Spinal cord (tissue), 10 donors: ENCODE data around the gene TPCN1. TPM values are rescaled to one million over a fixed set of nuclear protein-coding genes. Genes with fewer than 3 reads are reported as not detected.
"Not testable (repeated sequence)": the region's sequence is repeated elsewhere in the genome, so short reads cannot be mapped to it uniquely, and the experiment has no call there.

ENCODE experiments used
- DNase-seq, 6 donors: peaks; one replicate each; pipeline versions ENCODE4 v3.0.0 to v3.0.0-alpha.2; 2013 to 2015; ENCODE audit warnings: low spot score in 6 of 6, low read depth in 4 of 6
- H3K27ac ChIP-seq: one replicate; pipeline ENCODE4 v1.5.1; 2013; ENCODE audit warnings: low read depth, low read length, control low read depth
- H3K27me3 ChIP-seq: one replicate; pipeline ENCODE4 v1.6.1; 2013; ENCODE audit warnings: low read length; ENCODE audit not compliant: control insufficient read depth, insufficient read depth
- H3K36me3 ChIP-seq: one replicate; pipeline ENCODE4 v1.6.1; 2013; ENCODE audit warnings: low read length; ENCODE audit not compliant: control insufficient read depth, insufficient read depth
- H3K4me1 ChIP-seq: one replicate; pipeline ENCODE4 v1.6.1; 2013; ENCODE audit warnings: low read length; ENCODE audit not compliant: control insufficient read depth, insufficient read depth
- H3K4me3 ChIP-seq: one replicate; pipeline ENCODE4 v1.5.1; 2013; ENCODE audit warnings: low read depth, low read length, control low read depth
- H3K9me3 ChIP-seq: one replicate; pipeline ENCODE4 v1.6.1; 2013; ENCODE audit warnings: low read length; ENCODE audit not compliant: control insufficient read depth, insufficient read depth
- WGBS: methylation state at CpG from one replicate; pipeline ENCODE4 v1.1.5; 2013; ENCODE audit warnings: missing lambda C conversion rate; ENCODE audit not compliant: insufficient coverage; 5-methylcytosine and 5-hydroxymethylcytosine counted together
- polyA plus RNA-seq, 2 donors: library from polyadenylated mRNA; unstranded; fragments of 120-200 nt; gene quantifications; one replicate each; pipeline ENCODE4 v1.2.1, GENCODE V29; 2013; ENCODE audit not compliant: insufficient read length in 2 of 2
- total RNA-seq, 2 donors: library from RNA; depleted of rRNA in 1 of 2; stranded (reverse); fragments of 120-200 nt in 1 of 2; fragments of >200 nt in 1 of 2; gene quantifications; one replicate each; pipeline versions ENCODE4 v1.2.3 to v1.2.4, GENCODE V29; 2013 to 2014
- donor health status: healthy.

The TPCN1 gene
- total and polyA plus RNA-seq, 4 donors: 14.0 to 43.8 (median 29.1) TPM

DNA sequence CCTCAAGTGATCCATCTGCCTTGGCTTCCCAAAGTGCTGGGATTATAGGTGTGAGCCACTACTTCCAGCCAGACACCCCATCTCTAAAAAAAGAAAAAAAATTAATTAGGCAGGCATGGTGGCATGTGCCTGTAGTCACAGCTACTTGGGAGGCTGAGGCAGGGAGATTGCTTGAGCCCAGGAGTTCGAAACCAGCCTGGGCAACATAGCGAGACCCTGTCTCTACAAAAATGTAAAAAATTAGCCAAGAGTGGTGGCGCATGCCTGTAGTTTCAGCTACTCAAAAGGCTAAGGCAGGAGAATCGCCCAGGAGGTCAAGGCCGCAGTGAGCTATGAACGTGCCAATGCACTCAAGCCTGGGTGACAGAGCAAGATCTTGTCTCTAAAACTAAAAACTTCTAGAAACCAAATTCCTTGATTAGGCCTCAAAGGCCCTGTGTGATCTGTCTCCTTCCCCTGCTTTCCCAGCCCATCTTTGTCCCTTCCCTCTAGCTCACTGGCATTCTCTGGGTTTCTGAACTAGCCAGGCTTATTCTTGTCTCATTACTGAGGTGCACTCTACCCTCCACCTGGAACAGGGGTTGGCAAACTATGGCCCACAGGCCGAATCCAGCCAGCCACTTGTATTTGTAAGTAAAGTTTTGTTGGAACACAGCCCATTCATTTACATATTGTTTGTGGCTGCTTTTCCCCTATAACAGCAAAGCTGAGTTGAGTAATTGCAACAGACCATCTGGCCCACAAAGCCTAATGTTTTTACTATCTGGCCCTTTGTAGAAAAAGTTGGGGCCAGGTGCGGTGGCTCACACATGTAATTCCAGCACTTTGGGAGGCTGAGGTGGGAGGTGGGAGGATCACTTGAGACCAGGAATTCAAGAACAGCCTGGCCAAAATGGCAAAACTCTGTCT lies 17.2 kb upstream of the TPCN1 start:
- H3K4me3 ChIP-seq: no peak overlapping the region
- 95% methylated on average over 6 of the region's 8 CpGs for WGBS
- peaks cover 9% of the 10 kb centered on the region for H3K36me3 ChIP-seq
- peak in 1 of 6 donors; percentile 19 for DNase-seq
- H3K27ac ChIP-seq: no peak overlapping the region
- no peaks in the 10 kb centered on the region for H3K27me3 ChIP-seq
- no peaks in the 10 kb centered on the region for H3K9me3 ChIP-seq
- peaks cover 9% of the 10 kb centered on the region for H3K4me1 ChIP-seq

DNA sequence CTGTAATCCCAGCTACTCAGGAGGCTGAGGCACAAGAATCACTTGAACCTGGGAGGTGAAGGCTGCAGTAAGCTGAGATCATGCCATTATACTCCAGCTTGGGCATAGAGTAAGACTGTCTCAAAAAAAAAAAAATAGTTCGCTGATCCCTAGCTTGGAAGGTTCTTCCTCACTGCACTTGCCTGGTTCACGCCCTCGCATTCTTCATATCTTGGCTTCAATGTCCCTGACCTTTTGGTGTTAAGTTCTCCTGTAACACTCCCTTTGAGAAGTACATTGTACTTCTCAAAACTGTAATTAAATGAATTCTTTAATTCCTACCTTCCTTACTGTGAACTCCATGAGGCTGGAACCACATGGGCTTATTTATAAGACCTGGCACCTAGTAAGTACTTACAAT lies 16.5 kb upstream of the TPCN1 start:
- Histone ChIP-seq H3K27me3 (no peaks in the 10 kb centered on the region), H3K9me3 (no peaks in the 10 kb centered on the region), H3K27ac (no peak overlapping the region), H3K36me3 (peaks cover 9% of the 10 kb centered on the region), H3K4me1 (peaks cover 9% of the 10 kb centered on the region), H3K4me3 (no peak overlapping the region)
- DNase-seq: no peak
- WGBS: 100% methylated on average over 3 of the region's 3 CpGs

DNA sequence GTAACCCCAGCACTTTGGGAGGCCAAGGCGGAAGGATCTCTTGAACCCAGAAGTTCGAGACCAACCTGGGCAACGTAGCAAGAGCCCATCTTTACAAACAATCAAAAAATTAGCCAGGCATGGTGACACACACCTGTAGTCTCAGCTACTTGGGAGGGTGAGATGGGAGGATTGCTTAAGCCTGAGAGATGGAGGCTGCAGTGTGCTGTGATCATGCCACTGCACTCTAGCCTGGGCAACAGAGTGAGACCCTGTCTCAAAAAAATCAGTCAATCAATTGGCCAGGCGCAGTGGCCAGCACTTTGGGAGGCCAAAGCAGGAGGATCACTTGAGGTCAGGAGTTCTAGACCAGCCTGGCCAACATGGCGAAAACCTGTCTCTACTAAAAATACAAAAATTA lies 14.5 kb upstream of the TPCN1 start:
- H3K27ac ChIP-seq, DNase-seq, H3K4me3 ChIP-seq, H3K4me1 ChIP-seq, H3K27me3 ChIP-seq, H3K9me3 ChIP-seq, H3K36me3 ChIP-seq: not testable (repeated sequence)
- 100% methylated on average over 2 of the region's 5 CpGs for WGBS

DNA sequence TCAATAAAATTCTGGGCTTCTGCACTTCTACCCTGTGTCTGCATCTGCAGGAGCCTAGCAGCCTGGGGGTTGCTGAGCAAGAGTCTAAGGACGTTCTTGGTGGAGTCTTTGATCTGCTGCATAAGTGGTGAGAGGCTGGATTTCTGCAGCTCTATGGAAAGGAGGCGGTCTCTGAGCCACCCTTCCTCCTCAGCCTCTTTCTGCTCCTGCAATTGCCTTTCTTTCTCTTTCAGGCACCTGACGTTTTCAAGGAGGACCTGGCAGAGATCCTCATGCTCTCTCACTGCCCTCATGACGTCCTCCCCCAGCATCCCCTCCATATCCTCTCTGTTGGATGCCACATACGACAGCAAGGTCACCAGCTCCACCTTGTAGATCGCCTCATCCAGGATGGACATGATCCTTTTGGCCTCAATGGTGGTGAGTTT lies 13.6 kb upstream of the TPCN1 start:
- H3K36me3 ChIP-seq: peaks cover 4% of the 10 kb centered on the region
- 64% methylated on average over 4 of the region's 6 CpGs for WGBS
- no peaks in the 10 kb centered on the region for H3K4me1 ChIP-seq
- H3K27ac ChIP-seq: no peak overlapping the region
- H3K9me3 ChIP-seq: no peaks in the 10 kb centered on the region
- H3K27me3 ChIP-seq: no peaks in the 10 kb centered on the region
- H3K4me3 ChIP-seq: no peak overlapping the region
- no peak for DNase-seq

DNA sequence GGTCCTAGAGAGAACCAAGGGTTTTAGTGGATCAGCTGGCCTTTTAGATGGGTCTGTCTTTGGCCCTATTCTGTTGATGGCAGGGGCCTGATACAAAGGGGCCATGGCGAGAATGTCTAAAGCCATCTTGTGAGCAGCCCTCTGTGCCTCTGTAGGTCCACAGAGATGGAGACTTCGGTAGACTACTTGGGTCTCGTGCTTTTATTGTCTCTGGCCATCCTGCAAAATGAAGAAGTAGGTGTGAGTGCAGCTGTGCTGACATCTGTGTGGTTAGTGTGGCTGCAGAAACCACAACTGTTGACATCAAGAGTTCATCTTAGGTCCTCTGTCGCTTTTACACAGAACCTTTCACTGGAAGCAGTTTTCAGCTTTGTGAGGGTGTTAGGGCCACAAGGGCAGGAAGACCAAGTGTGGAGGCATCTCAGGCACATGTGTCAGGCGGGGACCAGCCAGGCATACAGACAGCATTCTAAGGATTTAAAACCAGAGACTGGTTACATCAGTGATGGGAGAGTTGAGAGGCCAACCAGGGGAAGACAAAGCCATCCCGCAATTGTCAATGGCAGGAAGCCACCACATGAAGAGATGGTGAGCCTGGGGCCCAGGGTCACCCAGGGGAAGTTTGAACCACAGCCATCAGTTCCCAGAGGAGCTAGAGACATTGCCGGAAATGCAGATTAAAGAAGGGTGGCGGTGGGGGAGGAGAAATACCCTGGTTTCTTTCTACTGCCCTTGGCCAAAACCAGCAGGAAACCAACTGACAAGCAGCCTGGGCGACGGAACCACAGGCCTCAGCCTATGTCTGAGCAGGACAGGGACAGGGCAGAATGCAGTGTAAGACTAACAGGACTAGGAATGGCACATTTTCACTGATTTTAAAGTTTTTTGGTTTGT lies 13.0 kb upstream of the TPCN1 start:
- Histone ChIP-seq H3K4me3 (no peak overlapping the region), H3K27me3 (no peaks in the 10 kb centered on the region), H3K4me1 (no peaks in the 10 kb centered on the region), H3K27ac (no peak overlapping the region), H3K9me3 (no peaks in the 10 kb centered on the region), H3K36me3 (peaks cover 4% of the 10 kb centered on the region)
- no peak for DNase-seq
- WGBS: 84% methylated on average over 10 of the region's 10 CpGs

DNA sequence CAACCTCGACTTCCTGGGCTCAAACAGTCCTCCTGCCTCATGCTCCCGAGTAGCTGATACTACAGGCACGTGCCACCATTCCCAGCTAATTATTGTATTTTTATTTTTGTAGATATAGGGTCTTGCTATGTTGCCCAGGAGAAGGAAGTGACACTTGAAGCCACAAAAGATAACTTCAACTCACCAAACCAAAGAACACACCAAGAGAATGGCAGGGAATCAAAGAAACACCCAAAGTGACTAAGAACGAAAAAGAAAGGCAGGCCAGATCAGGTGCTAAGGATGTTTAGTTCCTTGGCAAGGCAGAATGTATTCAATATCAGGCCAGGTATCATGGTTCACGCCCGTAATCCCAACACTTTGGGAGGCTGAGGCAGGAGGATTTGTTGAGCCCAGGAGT lies 10.1 kb upstream of the TPCN1 start:
- Histone ChIP-seq H3K9me3 (no peaks in the 10 kb centered on the region), H3K27me3 (no peaks in the 10 kb centered on the region), H3K27ac (no peak overlapping the region), H3K4me1 (no peaks in the 10 kb centered on the region), H3K36me3 (peaks cover 4% of the 10 kb centered on the region), H3K4me3 (no peak overlapping the region)
- WGBS: 93% methylated on average over 4 of the region's 6 CpGs
- no peak for DNase-seq

DNA sequence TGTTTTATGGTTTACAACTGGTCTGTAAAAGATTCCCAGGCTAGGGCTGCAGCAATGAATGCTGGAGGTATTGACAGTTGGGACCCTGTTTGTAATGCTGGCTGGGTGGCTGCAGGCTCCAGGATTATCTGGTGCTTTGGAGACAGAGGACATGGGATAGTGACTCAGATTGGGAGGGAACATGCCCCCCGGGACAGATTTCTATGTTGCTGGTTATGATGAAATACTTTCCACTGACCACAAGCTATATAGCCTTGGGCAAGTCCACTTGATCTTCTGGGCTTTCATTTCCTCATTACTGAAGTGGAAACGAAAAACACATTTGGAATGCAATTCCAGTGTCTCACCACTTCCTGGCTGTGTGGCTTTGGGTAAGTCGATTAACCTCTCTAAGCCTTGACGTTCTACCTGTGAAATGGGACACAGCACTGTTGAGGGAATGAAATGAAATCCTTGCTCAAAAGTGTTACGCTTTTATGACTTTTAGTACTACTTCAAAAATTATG lies 6.3 kb upstream of the TPCN1 start:
- no peak overlapping the region for H3K27ac ChIP-seq
- no peaks in the 10 kb centered on the region for H3K9me3 ChIP-seq
- 83% methylated on average over 1 of the region's 5 CpGs for WGBS
- DNase-seq: no peak
- no peak overlapping the region for H3K4me3 ChIP-seq
- H3K27me3 ChIP-seq: no peaks in the 10 kb centered on the region
- H3K4me1 ChIP-seq: peaks cover 1% of the 10 kb centered on the region
- H3K36me3 ChIP-seq: no peaks in the 10 kb centered on the region

DNA sequence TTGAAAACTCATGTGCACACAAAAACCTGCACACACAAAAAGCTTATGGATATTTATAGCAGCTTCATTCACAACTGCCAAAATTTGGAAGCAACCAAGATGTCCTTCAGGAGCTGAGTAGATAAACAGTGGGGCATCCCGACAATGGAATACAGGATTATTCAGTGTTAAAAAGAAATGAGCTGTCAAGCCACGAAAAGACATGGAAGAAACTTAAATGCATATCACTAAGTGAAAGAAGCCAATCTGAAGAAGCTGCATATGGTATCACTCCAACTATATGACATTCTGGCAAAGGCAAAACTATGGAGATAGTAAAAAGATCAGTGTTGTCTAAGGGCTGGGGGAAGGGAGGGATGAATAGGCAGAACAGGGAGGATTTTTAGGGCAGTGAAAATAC lies 5.2 kb upstream of the TPCN1 start:
- Histone ChIP-seq H3K27me3 (no peaks in the 10 kb centered on the region), H3K4me3 (no peak overlapping the region), H3K4me1 (peaks cover 10% of the 10 kb centered on the region), H3K36me3 (no peaks in the 10 kb centered on the region), H3K27ac (no peak overlapping the region), H3K9me3 (no peaks in the 10 kb centered on the region)
- no CpG with 5 or more reads among the region's 2 CpGs for WGBS
- peak in 1 of 6 donors; percentile 55 for DNase-seq

DNA sequence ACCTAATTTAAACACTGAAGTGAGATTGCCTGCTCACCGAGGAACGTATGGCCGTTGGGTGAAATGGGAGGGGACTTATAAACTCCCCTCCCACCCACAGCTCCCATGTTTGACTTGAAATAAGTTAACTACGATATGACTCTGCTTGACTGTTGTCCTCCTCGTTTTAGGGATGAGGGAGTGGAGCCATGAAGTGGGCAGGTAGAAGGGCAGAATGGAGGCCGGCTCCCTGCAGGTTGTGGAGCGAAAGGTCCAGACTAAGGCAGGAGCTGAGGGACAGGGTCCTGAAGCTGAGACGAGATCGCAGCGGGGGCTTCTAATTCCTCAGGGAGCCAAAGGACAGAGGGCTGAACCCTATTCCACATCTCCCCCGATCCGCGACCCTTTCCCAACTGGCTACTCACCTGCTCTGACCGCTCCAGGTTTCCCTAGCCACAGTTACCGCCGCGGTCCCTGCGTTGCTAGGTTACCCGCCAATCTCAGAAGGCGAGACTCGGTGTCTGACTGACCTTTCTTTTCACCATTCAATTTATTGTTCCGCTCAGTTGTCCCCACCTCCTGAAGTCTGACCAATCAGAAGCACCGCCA lies 577 bp upstream of the TPCN1 start:
- H3K4me3 ChIP-seq: peak overlapping the region; percentile 92

More for the DNA sequence above, 577 bp upstream of the TPCN1 start:
- 1% methylated on average over 17 of the region's 23 CpGs for WGBS
- no peak for DNase-seq
- H3K27ac ChIP-seq: peak overlapping the region; percentile 64
- no peaks in the 10 kb centered on the region for H3K9me3 ChIP-seq
- H3K4me1 ChIP-seq: peaks cover 29% of the 10 kb centered on the region
- H3K36me3 ChIP-seq: no peaks in the 10 kb centered on the region
- no peaks in the 10 kb centered on the region for H3K27me3 ChIP-seq
